Mesenchymal stem cell (in vitro differentiated cells and primary cell): Measurements from ENCODE around the gene STKLD1.

Source experiments
- DNase-seq: peaks from one replicate; pipeline ENCODE4 v3.0.0-alpha.2; 2013
- H2AFZ ChIP-seq: one replicate; pipeline ENCODE4 v1.6.1; 2013; ENCODE audit warnings: low read depth, mild to moderate bottlenecking, control low read depth, inconsistent platforms, low read length, moderate library complexity
- H2AK5ac ChIP-seq: 2 replicates; pipeline ENCODE4 v1.6.1; 2013; ENCODE audit warnings: low read length, moderate library complexity, mild to moderate bottlenecking, inconsistent platforms; ENCODE audit not compliant: severe bottlenecking
- H2BK120ac ChIP-seq: one replicate; pipeline ENCODE4 v1.6.1; 2013; ENCODE audit warnings: low read depth, mild to moderate bottlenecking, inconsistent platforms, low read length, moderate library complexity
- H2BK12ac ChIP-seq, 2 experiments: one replicate each; pipeline ENCODE4 v1.6.1; 2013; ENCODE audit warnings: inconsistent platforms in 2 of 2, low read length in 2 of 2, mild to moderate bottlenecking in 2 of 2, moderate library complexity in 2 of 2, control low read depth in 1 of 2
- H2BK15ac ChIP-seq: one replicate; pipeline ENCODE4 v1.6.1; 2013; ENCODE audit warnings: mild to moderate bottlenecking, low read depth, inconsistent platforms; ENCODE audit not compliant: poor library complexity, severe bottlenecking
- H2BK5ac ChIP-seq: 2 replicates; pipeline ENCODE4 v1.6.1; 2013; ENCODE audit warnings: low read depth, mild to moderate bottlenecking, low read length, control low read depth, inconsistent platforms; ENCODE audit not compliant: poor library complexity, severe bottlenecking
- H3K14ac ChIP-seq, 2 experiments: one replicate each; pipeline ENCODE4 v1.6.1; 2013; ENCODE audit warnings: inconsistent platforms in 2 of 2, low read length in 2 of 2, control low read depth in 1 of 2, mild to moderate bottlenecking in 1 of 2, moderate library complexity in 1 of 2
- H3K18ac ChIP-seq, 2 experiments: one replicate each; pipeline ENCODE4 v1.6.1; 2013; ENCODE audit warnings: inconsistent platforms in 2 of 2, low read length in 2 of 2, control low read depth in 1 of 2, low read depth in 1 of 2, mild to moderate bottlenecking in 1 of 2
- H3K23ac ChIP-seq, 2 experiments: one replicate each; pipeline ENCODE4 v1.6.1; 2013; ENCODE audit warnings: inconsistent platforms in 2 of 2, low read length in 2 of 2, mild to moderate bottlenecking in 2 of 2, moderate library complexity in 2 of 2, control low read depth in 1 of 2
- H3K27ac ChIP-seq: 2 replicates; pipeline ENCODE4 v1.5.1; 2013; ENCODE audit warnings: mild to moderate bottlenecking, moderate library complexity, low read length, control low read depth, inconsistent platforms; ENCODE audit not compliant: poor library complexity, severe bottlenecking
- H3K27me3 ChIP-seq, 2 experiments: 2 replicates each; pipeline versions ENCODE4 v1.6.1 to v1.7.0; 2013; ENCODE audit warnings: low read length in 2 of 2, mild to moderate bottlenecking in 2 of 2, moderate library complexity in 2 of 2, control low read depth in 1 of 2, inconsistent platforms in 1 of 2; ENCODE audit not compliant: control insufficient read depth in 1 of 2, insufficient read depth in 1 of 2
- H3K36me3 ChIP-seq, 2 experiments: 2 replicates each; pipeline versions ENCODE4 v1.6.1 to v1.7.0; 2013; ENCODE audit warnings: low read length in 2 of 2, control low read depth in 1 of 2, inconsistent platforms in 1 of 2, low read depth in 1 of 2, mild to moderate bottlenecking in 1 of 2; ENCODE audit not compliant: insufficient read depth in 2 of 2, control insufficient read depth in 1 of 2
- H3K4ac ChIP-seq, 2 experiments: one replicate each; pipeline ENCODE4 v1.6.1; 2013; ENCODE audit warnings: inconsistent platforms in 2 of 2, low read length in 2 of 2, mild to moderate bottlenecking in 2 of 2, moderate library complexity in 2 of 2, control low read depth in 1 of 2, low read depth in 1 of 2
- H3K4me1 ChIP-seq: 2 replicates; pipeline ENCODE4 v1.6.1; 2013; ENCODE audit warnings: low read depth, low read length, control low read depth; ENCODE audit not compliant: control insufficient read depth, insufficient read depth
- H3K4me2 ChIP-seq: 2 replicates; pipeline ENCODE4 v1.6.1; 2013; ENCODE audit warnings: low read length, mild to moderate bottlenecking, inconsistent platforms; ENCODE audit not compliant: poor library complexity, severe bottlenecking
- H3K4me3 ChIP-seq, 2 experiments: 2 replicates each; pipeline versions ENCODE4 v1.5.1 to v1.7.0; 2013; ENCODE audit warnings: low read length in 2 of 2, mild to moderate bottlenecking in 2 of 2, control low read depth in 1 of 2, low read depth in 1 of 2; ENCODE audit not compliant: insufficient read depth in 1 of 2
- H3K79me1 ChIP-seq: replicated peaks from 2 replicates; pipeline ENCODE4 v1.6.1; 2013; ENCODE audit warnings: mild to moderate bottlenecking, control low read depth, low read length, inconsistent platforms; ENCODE audit not compliant: poor library complexity, severe bottlenecking
- H3K9ac ChIP-seq: 2 replicates; pipeline ENCODE4 v1.7.0; 2013; ENCODE audit warnings: mild to moderate bottlenecking, low read length, moderate library complexity
- H3K9me3 ChIP-seq: 2 replicates; pipeline ENCODE4 v1.7.0; 2013; ENCODE audit warnings: mild to moderate bottlenecking, low read length; ENCODE audit not compliant: control insufficient read depth
- H4K8ac ChIP-seq: one replicate; pipeline ENCODE4 v1.6.1; 2013; ENCODE audit warnings: inconsistent platforms, mild to moderate bottlenecking, low read length, moderate library complexity
- H4K91ac ChIP-seq: one replicate; pipeline ENCODE4 v1.6.1; 2013; ENCODE audit warnings: mild to moderate bottlenecking, low read length, inconsistent platforms
- WGBS: methylation state at CpG from one replicate; pipeline ENCODE4 v1.1.7; 2013; ENCODE audit warnings: mixed read lengths; 5-methylcytosine and 5-hydroxymethylcytosine counted together

Gene STKLD1

DNA sequence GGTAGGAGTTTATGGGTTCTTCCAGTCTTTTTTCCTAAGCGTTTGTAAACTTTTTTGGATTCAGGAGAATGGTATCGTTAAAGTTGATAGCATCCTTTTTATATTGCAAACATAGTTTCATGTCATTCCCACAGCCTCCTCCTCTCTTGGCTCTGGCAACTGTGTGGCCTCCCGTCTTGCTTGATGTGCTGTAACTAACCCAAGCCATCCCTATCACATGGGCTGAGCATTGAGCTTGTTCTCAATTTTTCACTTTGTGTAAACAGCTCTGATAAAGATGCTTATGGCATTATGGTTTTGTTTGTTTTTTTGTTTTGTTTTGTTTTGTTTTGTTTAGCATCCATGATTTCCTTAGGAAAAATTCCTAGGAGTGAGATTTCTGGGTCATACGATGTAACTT, 4.6 kb downstream of the STKLD1 start:
- DNase-seq: no peak
- WGBS: 97% methylated on average over 4 of the region's 4 CpGs
- Histone ChIP-seq H3K4me2 (no peak overlapping the region), H3K27me3 (no peaks in the 10 kb centered on the region), H3K27ac (no peak overlapping the region), H3K14ac (no peak overlapping the region), H3K23ac (no peak overlapping the region), H2AK5ac (no peak overlapping the region), H2BK120ac (no peak overlapping the region), H3K79me1 (peaks cover 4% of the 10 kb centered on the region), H2BK12ac (no peak overlapping the region), H3K4ac (no peak overlapping the region), H3K4me1 (peaks cover 13% of the 10 kb centered on the region), H3K9ac (no peak overlapping the region), H3K18ac (no peak overlapping the region), H3K36me3 (no peaks in the 10 kb centered on the region), H2BK15ac (no peak overlapping the region), H2AFZ (no peak overlapping the region), H4K8ac (no peak overlapping the region), H4K91ac (no peak overlapping the region), H3K4me3 (no peak overlapping the region), H2BK5ac (no peak overlapping the region), H3K9me3 (no peaks in the 10 kb centered on the region)

DNA sequence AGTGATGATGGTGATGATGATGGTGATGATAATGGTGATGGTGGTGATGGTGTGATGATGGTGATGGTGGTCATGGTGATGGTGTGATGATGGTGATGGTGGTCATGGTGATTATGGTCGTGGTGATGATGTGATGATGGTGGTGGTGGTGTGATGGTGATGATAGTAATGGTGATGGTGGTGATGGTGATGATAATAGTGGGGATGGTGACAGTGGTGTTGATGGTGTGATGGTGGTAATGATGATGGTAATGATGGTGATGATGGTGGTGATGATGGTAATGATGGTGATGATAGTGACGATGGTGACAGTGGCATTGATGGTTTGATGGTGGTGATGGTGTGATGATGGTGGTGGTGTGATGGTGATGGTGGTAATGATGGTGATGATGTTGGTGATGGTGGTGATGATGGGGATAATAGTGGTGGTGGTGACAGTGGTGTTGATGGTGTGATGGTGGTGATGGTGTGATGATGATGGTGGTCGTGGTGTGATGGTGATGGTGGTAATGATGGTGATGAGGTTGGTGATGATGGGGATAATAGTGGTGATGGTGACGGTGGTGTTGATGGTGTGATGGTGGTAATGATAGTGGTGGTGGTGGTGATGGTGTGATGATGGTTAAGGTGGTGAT, 6.5 kb downstream of the STKLD1 start:
- Histone ChIP-seq H3K14ac (no peak overlapping the region), H3K4ac (no peak overlapping the region), H2AFZ (no peak overlapping the region), H3K27me3 (peaks cover 0 to 1% of the 10 kb centered on the region in 2 experiments), H2BK12ac (no peak overlapping the region), H4K91ac (no peak overlapping the region), H3K79me1 (no peaks in the 10 kb centered on the region), H2BK120ac (no peak overlapping the region), H3K9me3 (no peaks in the 10 kb centered on the region), H3K4me2 (no peak overlapping the region), H3K4me1 (peaks cover 8% of the 10 kb centered on the region), H3K27ac (no peak overlapping the region), H2BK15ac (no peak overlapping the region), H4K8ac (no peak overlapping the region), H2AK5ac (no peak overlapping the region), H3K18ac (no peak overlapping the region), H3K23ac (no peak overlapping the region), H2BK5ac (no peak overlapping the region), H3K4me3 (no peak overlapping the region), H3K9ac (no peak overlapping the region), H3K36me3 (no peaks in the 10 kb centered on the region)
- 91% methylated on average over 4 of the region's 4 CpGs for WGBS
- DNase-seq: no peak

DNA sequence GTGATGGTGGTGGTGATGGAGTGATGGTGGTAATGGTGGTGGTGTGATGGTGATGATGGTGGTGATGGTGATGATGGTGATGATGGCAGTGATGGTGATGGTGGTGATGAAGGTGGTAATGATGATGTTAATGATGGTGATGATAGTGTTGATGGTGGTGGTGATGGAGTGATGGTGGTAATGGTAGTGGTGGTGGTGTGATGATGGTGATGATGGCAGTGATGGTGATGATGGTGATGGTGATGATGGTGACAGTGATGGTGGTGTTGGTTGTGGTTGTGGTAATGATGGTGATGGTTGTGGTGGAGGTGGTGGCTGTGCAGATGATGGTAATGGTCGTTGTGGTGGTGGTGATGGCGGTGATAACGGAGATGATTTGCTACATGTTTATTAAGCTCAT, 7.3 kb downstream of the STKLD1 start:
- no peak overlapping the region for H2AK5ac ChIP-seq
- 89% methylated on average over 3 of the region's 3 CpGs for WGBS
- H2BK120ac ChIP-seq: no peak overlapping the region
- H3K23ac ChIP-seq: no peak overlapping the region
- no peak for DNase-seq
- no peak overlapping the region for H3K9ac ChIP-seq
- H3K9me3 ChIP-seq: no peaks in the 10 kb centered on the region
- no peak overlapping the region for H2BK12ac ChIP-seq
- H4K8ac ChIP-seq: no peak overlapping the region
- H3K4me1 ChIP-seq: peaks cover 3% of the 10 kb centered on the region
- no peak overlapping the region for H3K4ac ChIP-seq
- H2BK15ac ChIP-seq: no peak overlapping the region
- H3K36me3 ChIP-seq: no peaks in the 10 kb centered on the region
- H2AFZ ChIP-seq: no peak overlapping the region
- no peak overlapping the region for H3K4me3 ChIP-seq
- peaks cover 0 to 4% of the 10 kb centered on the region in 2 experiments for H3K27me3 ChIP-seq
- H4K91ac ChIP-seq: no peak overlapping the region
- H2BK5ac ChIP-seq: no peak overlapping the region
- H3K79me1 ChIP-seq: no peaks in the 10 kb centered on the region
- H3K14ac ChIP-seq: no peak overlapping the region
- H3K27ac ChIP-seq: no peak overlapping the region
- H3K4me2 ChIP-seq: no peak overlapping the region
- H3K18ac ChIP-seq: no peak overlapping the region

DNA sequence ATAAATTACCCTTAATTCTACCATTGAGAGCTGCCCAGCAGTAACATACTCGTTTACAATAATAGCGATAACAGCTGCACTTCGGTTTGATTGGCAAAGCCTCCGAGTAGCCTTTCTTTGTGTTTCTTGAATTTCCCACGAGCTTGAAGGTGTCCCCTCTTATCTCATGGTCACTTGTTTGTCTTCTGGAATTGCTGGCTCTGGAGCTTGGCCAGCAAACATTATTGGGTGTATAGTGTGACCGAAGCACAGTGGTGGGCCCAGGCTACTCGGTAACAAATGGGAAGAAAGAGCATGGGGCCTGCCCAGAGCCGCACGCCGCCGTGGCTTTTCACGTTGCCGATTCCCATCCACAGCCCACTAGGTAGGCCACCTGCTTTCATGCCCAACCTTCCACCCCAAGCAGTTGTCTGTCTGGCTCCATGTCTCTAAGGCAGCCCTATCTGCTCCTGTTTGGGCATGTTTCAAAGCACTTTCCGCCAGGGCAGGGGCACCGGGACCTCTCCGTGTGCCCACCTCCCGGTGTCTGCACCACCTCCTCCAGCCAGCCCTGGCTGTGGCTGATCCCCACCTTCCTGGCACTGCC, 8.7 kb downstream of the STKLD1 start:
- Histone ChIP-seq H2BK5ac (no peak overlapping the region), H3K4me2 (no peak overlapping the region), H2AK5ac (no peak overlapping the region), H4K91ac (no peak overlapping the region), H2AFZ (no peak overlapping the region), H2BK12ac (no peak overlapping the region), H3K27me3 (peaks cover 0 to 6% of the 10 kb centered on the region in 2 experiments), H3K23ac (no peak overlapping the region), H3K79me1 (no peaks in the 10 kb centered on the region), H3K27ac (no peak overlapping the region), H3K9me3 (no peaks in the 10 kb centered on the region), H3K4me1 (no peaks in the 10 kb centered on the region), H3K18ac (no peak overlapping the region), H3K36me3 (no peaks in the 10 kb centered on the region), H3K4me3 (no peak overlapping the region), H3K9ac (no peak overlapping the region), H3K14ac (no peak overlapping the region), H2BK15ac (no peak overlapping the region), H4K8ac (no peak overlapping the region), H2BK120ac (no peak overlapping the region), H3K4ac (no peak overlapping the region)
- WGBS: 96% methylated on average over 17 of the region's 17 CpGs
- no peak for DNase-seq
